HL-60/S4 treated with phorbol 12-myristate 13-acetate at 8.2 ng/mL for 4 days and 3 days (cell line): ENCODE data around the gene PPIL6.
"Not testable (repeated sequence)": the region's sequence is repeated elsewhere in the genome, so short reads cannot be mapped to it uniquely, and the experiment has no call there.

Source experiments
- in situ Hi-C: fragments of 300-500 bp; cut with MboI; formaldehyde crosslinking; loops from 2 replicates; pipeline ENCODE4 v1.15.0; 2022; ENCODE audit warnings: low sequenced_read_pairs

PPIL6 gene

DNA sequence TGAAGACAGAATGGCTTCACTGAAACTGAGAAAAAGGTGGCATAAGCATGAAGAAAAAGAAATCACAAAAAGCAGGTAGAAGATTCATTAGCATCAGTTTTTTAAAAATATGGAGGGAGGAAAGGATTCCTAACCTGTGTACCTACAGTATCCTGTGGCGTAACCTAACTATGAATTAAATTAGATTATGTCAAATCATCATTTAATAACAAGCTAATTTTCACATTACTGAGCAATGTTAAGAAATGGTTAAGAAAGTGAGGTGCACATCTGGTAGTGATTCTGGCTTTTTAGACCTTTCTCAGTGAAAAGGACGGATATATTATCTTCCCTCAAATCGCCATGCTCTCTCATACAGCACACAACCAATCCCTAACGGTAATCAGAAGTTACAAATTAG, 70.7 kb downstream of the PPIL6 start:
- in situ Hi-C loops = no loop called here

DNA sequence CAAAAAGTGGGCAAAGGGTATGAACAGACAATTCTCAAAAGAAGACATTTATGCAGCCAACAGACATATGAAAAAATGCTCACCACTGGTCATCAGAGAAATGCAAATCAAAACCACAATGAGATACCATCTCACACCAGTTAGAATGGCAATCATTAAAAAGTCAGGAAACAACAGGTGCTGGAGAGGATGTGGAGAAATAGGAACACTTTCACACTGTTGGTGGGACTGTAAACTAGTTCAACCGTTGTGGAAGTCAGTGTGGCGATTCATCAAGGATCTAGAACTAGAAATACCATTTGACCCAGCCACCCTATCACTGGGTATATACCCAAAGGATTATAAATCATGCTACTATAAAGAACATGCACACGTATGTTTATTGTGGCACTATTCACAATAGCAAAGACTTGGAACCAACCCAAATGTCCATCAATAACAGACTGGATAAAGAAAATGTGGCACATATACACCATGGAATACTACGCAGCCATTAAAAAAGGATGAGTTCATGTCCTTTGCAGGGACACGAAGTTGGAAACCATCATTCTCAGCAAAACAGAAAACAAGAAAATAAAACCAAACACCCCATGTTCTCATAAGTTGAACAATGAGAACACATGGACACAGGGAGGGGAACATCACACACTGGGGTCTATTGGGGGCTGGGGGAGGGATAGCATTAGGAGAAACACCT, 75.9 kb downstream of the PPIL6 start:
- in situ Hi-C loops = not testable (repeated sequence)

DNA sequence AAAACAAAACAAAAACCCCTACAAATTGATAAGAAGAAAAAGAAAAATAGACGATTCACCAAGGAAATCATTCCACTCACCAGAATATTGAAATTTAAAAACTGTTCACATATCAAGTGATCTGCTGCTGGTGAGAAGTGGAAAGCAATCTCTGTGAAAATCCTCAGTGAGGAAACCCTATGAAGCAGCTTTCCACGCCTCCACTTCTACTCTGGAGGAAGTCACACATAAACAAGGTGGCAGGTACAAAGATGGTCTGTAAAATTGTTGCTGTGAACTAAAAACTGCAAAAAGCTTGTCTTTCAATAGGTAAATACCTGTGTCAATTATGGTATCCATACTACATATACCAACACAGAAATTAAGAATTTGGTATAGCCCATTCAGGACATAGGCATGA, 76.7 kb downstream of the PPIL6 start:
- in situ Hi-C loops = no loop called here

DNA sequence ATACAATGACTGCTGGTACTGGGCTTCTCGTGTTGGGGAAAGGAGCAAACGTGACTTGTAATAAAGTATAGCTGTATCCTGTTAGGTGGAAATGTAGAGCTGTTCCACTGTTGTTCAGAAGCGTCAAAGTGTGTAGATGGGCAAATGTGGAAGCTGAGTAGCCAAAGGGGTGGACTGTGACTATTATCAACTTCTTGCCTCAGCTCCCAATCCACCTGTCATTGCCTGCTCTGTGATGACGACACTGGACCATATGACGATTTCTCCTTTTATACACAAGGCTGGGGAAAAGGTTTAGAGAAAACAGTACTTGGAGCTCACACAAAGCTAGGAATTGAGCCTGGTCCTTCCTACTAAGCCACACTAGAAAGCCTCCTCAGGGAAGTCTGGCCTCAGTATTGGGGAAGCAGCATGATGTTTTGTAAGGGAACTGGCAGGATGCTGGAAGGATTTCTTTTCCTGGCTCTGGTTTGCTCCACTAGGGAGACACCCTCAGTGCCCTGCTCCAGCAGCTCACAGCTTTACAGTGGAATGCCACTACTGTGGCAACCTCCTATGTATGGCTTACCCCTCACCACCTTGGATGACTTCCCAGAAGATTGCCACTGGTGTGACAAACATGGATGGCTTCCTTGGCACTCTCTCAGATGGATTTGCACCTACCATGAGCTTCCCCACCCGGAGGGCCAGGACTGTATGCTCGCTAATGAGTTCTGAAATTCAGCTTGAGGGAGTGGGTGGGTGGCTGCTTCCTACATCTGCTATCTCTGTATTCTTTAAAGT, 78.1 kb downstream of the PPIL6 start:
- in situ Hi-C loops = no loop called here

DNA sequence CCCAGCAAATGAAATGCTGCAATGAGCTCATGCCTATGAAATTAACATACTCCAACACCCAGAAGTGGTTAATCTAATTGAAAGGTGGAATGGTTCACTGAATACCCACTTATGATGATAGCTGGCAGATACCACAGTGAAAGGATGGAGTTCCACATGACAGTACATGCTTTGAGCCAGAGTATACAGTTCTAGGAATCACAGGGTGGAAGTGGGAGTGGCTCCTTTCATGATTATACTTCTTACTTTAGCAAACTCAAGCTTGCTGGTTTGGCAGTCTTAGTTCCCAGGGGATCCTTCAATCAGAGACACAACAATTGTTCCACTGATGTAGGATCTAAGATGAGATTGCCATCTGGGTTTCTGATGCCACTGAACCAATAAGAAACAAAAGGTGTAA, 79.6 kb downstream of the PPIL6 start:
- in situ Hi-C loops = no loop called here

DNA sequence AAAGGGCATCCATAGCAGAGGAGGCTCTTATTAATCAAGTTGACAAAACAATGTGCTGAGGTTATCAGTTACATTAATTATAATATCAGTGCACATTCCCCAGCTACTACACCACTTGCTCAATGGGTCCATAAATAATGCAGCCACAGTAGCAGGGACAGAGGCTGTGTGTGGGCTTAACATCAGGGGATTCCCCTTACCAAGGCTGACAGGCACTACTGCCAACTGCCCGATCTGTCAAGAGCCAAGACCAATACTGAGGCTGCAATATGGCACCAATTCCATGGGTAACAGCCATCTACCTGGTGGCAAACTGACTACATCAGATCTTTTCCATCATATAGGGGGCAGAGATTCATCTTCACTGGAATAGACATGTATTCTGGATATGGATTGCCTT, 80.1 kb downstream of the PPIL6 start:
- in situ Hi-C loops = no loop called here

DNA sequence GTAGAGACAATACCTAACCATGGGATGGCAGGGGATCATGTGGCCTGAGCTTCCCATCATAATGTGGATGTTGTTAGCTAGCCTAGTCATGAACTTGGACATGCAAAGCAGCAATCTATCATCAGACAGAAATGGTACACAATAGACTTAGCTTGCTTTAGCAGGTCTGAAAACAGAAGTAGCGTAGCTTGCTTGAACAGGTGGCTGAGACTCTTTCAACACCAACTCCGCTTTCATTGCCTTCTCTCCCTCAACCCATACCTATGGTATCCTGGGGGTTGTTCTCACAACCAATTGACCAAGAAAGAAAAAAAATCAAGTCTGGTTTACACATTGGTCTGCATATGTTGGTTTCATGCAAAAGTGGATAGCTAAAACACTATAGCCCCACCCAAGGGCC, 81.2 kb downstream of the PPIL6 start:
- in situ Hi-C loops = no loop called here

DNA sequence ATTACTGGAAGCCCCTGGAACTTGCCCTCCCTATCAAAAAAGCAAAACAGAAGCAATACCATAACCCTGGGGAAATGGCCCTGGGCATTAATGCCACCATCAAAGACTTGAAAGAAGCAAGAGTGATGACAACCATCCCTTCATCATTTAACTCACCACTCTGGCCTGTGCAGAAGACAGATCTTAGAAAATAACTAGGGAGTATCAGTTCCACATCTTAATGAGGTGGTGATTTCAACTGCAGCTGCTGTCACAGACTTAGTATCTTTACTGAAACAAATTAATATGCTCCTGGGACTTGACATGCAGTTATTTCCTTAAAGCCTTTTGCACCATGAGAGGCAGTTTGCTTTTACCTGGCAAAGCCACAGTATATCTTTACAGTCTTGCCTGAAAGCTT, 82.2 kb downstream of the PPIL6 start:
- in situ Hi-C loops = no loop called here

DNA sequence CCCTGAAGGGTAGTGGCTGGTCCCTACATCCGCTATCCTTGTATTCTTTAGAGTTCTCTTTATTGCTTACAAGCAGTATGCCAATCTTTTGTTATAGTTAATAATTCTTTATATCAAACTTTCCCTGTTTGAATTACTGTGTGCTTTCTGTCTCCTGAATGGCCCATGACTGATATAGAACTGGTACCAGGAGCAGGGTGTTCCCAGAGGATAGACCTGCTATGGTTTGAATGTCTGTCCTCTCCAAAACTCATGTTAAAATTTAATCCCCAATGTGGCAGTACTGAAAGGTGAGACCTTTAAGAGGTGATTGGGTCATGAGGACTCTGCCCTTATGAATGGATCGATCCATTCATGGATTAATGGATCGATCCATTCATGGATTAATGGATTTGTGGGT, 84.2 kb downstream of the PPIL6 start:
- in situ Hi-C loops = no loop called here

DNA sequence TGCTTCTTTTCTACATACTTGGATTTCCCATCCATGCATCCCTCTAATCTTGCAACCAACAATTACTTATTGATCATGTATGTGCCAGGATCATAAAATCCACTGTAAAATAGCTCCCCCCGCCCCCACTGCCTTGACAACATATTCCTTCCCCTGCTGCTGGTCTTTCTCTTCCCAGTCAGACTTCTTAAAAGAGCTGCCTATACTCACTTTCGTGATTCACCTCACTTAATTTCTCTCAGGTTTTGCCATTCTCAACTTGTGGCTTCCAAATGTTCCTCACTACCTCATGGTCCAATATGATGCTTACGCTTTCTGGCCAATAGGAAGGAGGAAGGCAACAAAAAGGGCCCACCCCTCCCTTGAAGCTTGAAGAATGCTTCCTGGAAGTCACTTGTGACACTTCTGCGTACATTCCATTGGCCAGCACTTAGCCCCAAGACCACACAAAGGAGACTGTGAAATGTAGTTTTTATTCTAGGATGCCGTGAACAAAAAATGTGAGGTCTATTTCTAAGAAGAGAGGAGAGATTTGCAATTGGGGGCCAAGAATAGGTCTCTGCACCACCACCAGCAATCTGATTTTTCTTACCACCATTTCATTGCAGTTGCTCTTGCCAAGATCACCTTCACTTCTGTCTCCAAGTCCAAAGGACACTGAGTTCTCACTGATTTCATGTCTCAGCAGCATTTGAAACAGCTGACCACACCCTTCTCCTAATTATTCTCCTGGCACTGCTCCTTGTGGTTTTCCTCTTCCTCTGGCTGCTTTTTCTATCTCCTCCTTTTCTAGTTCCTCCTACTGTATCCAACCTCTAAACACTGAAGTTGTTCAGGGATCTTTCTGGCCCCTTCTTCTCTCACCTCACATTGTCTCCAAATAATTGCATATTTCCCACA, 88.9 kb downstream of the PPIL6 start:
- in situ Hi-C loops = no loop called here

DNA sequence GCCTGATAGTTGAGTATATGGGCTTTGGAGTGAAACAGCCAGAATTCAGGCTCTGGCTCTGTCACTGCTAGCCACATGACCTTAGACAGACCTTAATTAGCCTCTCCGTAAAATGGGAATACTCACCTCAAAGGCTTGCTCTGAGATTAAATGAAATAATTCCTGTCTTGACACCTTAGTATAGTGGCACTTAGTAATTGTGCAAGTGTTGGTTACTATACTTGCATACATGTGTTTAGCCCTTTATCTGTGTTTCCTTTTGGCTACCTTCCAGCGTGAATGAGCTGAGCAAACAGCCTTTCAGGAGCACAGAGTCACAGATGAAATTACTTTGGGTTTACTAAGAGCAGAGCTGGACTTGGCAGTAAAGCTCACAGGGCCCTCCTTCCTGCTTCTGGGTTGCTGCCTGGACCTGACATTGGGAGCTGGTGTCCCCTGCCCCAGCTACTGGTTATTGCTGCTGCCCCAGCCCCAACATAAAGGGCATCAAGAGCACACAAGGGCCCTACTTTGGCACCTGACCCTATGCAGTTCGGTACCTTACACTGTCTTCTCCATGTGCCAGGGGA, 90.9 kb downstream of the PPIL6 start:
- in situ Hi-C loops = no loop called here

DNA sequence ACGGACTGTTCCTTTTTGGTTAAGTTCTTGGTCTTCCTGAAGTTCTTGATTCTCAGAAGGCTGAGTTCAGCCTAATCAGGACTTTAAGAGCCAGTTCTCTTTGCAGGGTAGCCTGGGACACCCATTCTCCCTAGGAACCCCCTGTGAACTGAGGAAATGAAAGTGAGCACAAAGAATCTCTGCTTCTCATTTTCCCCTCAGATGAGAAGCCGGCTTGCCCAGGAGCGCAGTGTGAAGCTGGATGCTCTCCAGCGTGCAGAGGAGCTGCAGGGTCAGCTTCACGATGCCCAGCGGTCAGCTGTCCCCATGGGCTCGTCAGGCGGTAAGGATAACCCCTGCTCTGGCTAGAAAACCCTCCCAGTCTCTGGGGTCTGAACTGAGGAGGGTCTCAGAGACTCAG, 92.2 kb downstream of the PPIL6 start:
- in situ Hi-C loops = no loop called here

DNA sequence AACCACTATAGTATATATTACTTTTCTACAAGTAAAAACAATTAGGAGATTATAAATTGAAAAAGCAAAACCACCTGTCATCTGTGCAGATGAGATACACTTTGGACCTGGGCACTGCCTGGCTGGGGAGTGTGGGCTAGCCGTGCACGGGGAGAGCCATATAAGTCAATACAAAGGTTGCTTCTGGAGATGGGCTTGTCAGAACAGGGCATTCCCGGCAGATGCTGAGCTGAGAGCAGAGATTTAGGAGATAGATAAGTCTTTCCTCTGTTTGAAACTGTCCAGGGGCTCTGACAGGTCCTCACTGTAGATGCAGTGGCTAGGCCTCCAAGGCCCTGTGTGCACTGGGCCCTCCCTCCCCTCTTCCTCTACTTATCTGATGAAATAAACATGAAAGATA, 92.6 kb downstream of the PPIL6 start:
- in situ Hi-C loops = no loop called here

DNA sequence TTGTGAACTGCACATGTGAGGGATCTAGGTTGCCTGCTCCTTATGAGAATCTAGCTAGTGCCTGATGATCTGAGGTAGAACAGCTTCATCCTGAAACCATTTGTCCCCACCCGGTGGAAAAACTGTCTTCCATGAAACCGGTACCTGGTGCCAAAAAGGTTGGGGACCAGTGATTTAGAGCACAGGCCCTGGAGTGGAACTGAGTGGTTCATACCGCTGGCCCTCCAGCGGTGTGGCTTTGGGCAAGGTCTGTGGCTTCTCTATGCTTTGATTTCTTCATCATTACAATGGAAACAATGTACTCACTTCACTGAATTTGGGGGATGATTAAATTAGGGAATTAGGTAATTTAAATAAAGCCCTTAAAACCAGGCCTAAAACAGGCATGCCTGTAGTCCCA, 94.4 kb downstream of the PPIL6 start:
- in situ Hi-C loops = no loop called here

DNA sequence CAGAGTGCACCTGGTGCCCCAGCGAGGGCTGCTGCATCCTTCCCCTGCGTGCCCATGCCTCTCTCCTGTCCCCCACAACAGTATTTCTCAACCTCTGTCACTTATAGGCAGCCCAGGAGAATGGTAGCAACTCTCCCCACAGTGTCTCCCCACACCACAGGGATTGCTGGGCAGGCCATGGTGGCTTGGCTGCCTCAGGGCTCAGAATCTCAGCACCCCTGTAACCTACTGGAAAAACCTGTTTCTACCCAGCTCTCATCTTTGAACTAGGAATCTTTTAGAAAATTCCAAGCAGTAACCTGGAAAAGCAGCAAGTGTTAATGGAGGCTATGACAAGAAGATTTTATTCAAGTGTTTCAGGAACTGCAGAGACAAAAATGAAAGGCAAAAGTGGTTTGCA, 96.2 kb downstream of the PPIL6 start:
- in situ Hi-C loops = no loop called here

DNA sequence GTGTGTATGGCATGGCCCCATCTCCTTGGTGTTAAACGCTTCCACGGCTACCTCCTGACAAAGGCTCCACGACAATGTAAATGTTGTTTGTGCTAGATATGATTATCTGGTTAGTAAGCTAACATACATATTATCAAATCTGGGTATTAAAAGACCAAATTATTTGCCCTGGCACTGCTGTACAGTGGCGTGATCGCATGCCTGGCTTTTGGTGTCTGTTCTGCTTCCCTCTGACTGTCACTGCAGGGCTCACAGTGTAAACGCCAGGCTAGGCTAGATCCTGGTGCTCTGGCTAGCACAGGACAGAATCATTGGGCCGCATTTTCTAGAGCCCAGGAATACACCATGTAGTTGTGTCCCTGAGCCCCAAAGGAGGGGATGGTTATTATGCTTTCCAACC, 96.9 kb downstream of the PPIL6 start:
- in situ Hi-C loops = no loop called here

DNA sequence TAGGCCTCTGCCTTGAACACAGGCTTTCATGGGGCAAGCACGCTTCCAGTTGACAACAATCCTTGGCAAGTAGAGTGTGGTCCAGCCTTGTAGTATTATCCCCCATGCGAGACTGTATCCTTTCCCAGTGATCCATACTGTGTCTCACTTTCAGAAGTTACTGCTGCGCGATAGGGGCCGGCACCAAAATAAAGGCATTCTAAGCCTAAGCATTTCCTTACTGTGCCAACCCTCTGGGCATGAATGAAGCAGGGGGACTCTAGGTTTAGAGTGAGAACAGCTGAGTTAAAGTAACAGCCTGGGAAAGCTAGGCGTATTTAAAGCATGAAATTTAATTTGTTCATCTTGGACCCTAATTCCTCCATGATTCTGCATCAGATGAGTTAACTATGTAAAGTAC, 97.5 kb downstream of the PPIL6 start:
- in situ Hi-C loops = no loop called here

DNA sequence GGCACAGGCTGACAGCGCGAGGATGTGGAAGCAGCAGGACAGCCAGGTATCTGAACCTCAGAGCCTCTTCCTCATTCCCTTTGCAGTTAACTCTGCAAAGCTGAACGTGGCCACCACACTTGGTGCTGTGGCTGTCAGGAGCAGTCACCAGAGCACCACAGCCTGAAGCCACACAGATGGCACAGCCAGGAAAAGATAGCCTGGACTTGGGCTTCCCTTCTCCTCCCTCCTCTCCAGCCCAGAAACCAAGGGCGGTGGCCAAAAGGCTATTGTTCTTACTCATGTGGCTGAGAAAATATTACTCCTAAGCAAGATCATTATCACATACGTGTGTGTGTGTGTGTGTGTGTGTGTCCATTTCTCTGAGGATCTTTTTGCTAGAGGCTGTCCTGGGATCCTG, 97.9 kb downstream of the PPIL6 start:
- in situ Hi-C loops = no loop called here

DNA sequence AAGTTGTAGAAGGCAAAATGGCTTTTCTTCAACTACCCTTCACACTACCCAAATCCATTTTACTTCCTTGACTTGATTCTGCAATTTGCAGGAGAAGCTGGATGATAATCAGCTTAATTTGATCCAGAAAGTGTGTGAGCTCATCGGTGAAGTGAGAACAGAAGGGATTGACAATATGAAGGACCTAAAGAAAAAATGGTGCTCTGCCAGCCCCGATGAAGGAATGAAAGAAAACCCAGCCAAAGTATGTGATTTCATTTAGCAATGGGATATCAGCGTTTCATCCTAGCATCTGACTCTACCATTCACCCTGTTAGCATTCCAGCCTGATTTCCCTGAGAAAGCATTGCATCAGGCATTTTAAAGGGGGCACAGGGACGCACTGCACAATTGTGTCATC, 99.6 kb downstream of the PPIL6 start:
- in situ Hi-C loops = no loop called here
